Keratinocyte (primary cell): ENCODE data around the gene KNCN.

Experiments used
- EZH2 ChIP-seq: IDR thresholded peaks from one replicate; pipeline ENCODE4 v1.6.1; 2012; ENCODE audit warnings: inconsistent platforms, mild to moderate bottlenecking, low read length, moderate library complexity
- TF ChIP-seq, protein P1 (sequence below), 3 experiments: IDR thresholded peaks in 1 of 3; conservative IDR thresholded peaks in 1 of 3; optimal IDR thresholded peaks in 1 of 3; 2 replicates in 2 of 3; 3 replicates in 1 of 3; pipeline versions ENCODE3 to v1.5.1; 2011; ENCODE audit warnings: low read length in 3 of 3, mild to moderate bottlenecking in 3 of 3, moderate library complexity in 2 of 3, control low read depth in 1 of 3, inconsistent platforms in 1 of 3; ENCODE audit not compliant: insufficient read depth in 2 of 3; ENCODE audit errors: extremely low read depth in 1 of 3

DNA sequence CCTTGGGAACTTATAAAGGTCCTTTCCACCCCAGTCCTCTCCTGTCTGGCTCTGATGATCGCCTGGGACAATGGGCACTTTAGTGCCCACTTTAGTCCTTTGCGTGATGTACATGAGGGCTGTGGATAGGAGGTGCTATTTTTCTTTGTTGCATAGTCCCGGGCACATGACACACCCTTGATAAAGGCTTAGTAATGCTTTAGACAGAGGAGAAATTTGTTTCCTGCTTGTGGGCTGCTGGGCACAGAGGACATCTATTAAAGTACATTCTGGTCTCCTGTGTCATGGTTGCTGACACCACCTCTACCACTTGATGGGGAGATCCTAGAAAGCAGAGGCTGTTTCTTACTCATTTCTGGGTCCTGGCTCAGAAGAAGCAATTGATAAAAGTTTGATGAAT, 5.4 kb upstream of the KNCN start:
- TF ChIP-seq, protein P1, sequence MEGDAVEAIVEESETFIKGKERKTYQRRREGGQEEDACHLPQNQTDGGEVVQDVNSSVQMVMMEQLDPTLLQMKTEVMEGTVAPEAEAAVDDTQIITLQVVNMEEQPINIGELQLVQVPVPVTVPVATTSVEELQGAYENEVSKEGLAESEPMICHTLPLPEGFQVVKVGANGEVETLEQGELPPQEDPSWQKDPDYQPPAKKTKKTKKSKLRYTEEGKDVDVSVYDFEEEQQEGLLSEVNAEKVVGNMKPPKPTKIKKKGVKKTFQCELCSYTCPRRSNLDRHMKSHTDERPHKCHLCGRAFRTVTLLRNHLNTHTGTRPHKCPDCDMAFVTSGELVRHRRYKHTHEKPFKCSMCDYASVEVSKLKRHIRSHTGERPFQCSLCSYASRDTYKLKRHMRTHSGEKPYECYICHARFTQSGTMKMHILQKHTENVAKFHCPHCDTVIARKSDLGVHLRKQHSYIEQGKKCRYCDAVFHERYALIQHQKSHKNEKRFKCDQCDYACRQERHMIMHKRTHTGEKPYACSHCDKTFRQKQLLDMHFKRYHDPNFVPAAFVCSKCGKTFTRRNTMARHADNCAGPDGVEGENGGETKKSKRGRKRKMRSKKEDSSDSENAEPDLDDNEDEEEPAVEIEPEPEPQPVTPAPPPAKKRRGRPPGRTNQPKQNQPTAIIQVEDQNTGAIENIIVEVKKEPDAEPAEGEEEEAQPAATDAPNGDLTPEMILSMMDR (optimal IDR thresholded peaks at IDR 0.05 in 1 of 3, IDR thresholded peaks at IDR 0.05 in 1 of 3, conservative IDR thresholded peaks at IDR 0.05 in 1 of 3; ENCODE audit: extremely low read depth in 1 of 3, insufficient read depth in 2 of 3, low read length in 3 of 3): peak; percentile 9 to 45 (median 43)
- no peak for TF ChIP-seq EZH2
